SU-DHL-6 (cell line): ENCODE results near the gene DCLK1.

Experiments
- EZH2phosphoT487 ChIP-seq: fragments of 200-600 bp; sonication (generic), shearing (Covaris generic); conservative IDR thresholded peaks from 2 replicates; pipeline ENCODE4 v1.6.1; 2018; ENCODE audit warnings: mild to moderate bottlenecking, antibody characterized with exemption, low read length, moderate library complexity, mixed read lengths
- TF ChIP-seq, protein P1 (sequence below): fragments of 200-600 bp; sonication (generic); IDR thresholded peaks from one replicate; pipeline ENCODE4 v1.5.1; 2017; ENCODE audit warnings: antibody characterized with exemption, mild to moderate bottlenecking, low read length, moderate library complexity; ENCODE audit not compliant: insufficient read depth, poor library complexity, severe bottlenecking

DNA sequence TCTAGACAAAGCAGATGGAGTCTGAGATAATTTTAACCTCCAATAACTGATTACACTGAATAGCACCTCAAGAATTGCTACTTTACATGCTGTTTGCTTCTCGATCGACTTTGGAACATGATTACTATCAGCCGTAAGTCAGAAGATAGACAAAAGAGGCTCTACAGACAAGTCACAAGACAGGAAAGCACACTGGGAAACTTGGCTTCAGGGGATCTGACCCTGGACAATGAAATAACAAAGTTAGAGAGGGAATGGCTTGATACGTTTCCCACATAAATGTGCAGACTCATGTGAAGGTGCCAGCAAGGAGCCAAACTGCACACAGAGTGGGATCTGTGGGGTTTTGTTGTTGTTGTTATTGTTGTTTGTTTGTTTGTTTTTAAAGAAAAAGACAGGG, 28.5 kb downstream of the DCLK1 start:
- TF ChIP-seq, protein P1, sequence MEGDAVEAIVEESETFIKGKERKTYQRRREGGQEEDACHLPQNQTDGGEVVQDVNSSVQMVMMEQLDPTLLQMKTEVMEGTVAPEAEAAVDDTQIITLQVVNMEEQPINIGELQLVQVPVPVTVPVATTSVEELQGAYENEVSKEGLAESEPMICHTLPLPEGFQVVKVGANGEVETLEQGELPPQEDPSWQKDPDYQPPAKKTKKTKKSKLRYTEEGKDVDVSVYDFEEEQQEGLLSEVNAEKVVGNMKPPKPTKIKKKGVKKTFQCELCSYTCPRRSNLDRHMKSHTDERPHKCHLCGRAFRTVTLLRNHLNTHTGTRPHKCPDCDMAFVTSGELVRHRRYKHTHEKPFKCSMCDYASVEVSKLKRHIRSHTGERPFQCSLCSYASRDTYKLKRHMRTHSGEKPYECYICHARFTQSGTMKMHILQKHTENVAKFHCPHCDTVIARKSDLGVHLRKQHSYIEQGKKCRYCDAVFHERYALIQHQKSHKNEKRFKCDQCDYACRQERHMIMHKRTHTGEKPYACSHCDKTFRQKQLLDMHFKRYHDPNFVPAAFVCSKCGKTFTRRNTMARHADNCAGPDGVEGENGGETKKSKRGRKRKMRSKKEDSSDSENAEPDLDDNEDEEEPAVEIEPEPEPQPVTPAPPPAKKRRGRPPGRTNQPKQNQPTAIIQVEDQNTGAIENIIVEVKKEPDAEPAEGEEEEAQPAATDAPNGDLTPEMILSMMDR, result no peak
- no peak for TF ChIP-seq EZH2phosphoT487
